NCI-H146 treated with DMSO at 0.1 percent for 48 hours (cell line): Measurements from ENCODE around the gene SMAD2.

Source experiments
- DNase-seq: peaks from one replicate; lab custom pipeline; 2025; ENCODE audit not compliant: unreplicated experiment; lab: John Stamatoyannopoulos, UW

Gene SMAD2

DNA sequence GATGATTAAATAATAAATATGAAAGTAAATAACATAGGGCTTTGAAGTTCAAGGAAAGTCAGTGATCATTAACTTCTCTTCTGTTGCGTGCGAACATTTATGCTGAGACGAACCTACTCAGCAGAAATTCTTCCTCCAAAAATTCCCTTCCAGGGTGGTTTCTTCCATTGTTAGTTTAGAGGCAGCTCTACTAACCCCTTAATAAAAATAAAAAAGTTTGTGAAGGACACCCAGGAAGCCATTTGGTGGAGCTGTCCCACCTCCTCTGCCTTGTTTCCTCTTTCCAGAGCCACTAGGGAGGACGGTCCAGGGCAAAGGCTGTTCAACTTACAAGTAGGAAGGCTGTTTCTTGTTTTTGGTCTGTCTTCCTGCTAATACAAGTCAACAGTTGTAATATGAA lies 2.1 kb upstream of the SMAD2 start:
- DNase-seq, result peak; percentile 25

GRCh38 chr18:47932190-47932589 lies 1.7 kb upstream of the SMAD2 start:
- no peak for DNase-seq

DNA sequence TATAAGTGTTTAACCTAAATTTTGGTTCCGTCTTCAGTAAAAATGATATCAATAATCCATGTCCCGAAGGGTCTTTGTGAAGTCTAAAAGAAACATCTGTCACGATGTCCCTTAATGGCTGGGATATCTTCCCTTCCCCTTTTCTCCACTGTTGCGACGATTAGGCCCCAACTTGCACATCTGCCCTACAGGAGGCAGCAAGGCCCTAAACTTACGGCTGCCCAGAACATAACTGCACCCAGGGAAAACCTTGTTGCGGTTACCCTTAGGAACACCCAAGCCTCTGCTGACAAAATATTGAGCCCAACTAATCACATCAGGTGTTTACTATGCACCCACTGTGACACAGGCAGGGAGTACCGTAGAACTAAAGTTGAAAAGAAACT lies 1.3 kb upstream of the SMAD2 start:
- DNase-seq, result peak; percentile 95

GRCh38 chr18:47930931-47931717 lies 665 bp upstream of the SMAD2 start:
- DNase-seq, result peak; percentile 97

- DNase-seq, result peak; percentile 58
Observed at GRCh38 chr18:47929681-47930198, 719 bp downstream of the SMAD2 start.

DNA sequence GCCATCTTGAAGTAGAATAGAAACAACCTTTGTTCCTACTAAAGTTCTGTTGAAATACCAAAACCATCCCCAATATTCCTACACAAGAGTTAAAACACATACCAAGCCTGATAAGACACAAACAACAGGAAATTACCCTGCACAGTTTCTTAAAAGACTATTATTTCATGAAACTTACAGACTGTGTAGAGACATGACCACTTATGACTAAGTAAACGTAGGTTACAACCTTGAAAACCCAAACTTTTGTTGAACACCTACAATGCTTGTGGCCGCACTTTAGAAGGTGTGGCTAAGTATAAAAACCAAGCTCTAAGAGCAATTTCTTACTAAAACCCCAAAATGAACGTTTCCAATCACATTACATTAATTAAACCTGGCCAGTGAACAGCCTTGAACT lies 2.0 kb downstream of the SMAD2 start:
- no peak for DNase-seq

DNA sequence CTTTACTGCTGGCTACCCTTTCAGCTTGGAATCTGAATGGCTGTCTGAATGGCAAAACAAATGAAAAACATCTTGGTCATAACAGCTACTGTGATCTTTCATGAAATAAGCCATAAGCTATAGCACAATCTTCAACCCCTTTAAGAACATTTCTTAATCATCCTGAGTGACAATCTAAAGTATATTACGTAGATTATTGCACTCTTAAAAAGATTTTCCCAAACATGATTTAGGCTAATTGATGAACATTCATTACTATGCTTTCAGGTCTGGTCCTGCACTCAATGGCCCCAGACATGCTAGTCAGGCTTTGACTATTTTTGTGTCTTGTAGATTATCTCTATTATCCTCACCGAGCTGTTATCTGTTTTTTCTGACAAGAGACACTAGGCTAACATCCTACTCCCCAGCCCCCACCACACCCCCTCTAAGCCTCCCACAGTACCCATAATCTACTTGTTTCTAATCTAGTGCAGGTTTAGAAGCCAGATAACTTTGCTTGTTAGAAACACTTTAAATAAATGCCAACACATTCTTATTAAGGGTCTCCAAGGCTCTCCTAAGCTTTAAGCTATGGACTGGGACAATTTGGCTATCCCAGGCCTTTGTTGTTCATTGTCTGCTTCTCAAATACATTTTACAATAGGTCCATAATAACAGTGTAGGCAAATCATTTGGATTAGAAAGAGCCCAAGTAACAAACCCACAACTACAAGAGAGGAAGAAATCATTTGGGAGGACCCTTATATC lies 4.2 kb downstream of the SMAD2 start:
- no peak for DNase-seq

DNA sequence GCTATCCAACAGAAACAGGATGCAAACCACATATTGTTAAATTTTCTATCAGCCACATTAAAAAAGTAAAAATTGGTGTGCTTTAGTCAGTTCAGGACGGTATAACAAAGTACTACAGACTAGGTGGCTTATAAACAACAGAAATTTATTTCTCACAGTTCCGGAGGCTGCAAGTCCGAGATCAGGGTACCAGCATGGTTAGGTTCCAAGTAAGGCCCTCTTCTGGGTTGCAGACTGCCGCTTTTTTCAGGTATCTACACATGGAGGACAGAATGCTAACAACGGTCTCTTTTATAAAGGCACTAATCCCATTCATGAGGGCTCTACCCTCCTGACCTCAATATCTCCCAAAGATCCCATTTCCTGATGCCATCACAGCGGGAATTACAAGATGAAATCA lies 10.5 kb downstream of the SMAD2 start:
- no peak for DNase-seq

- no peak for DNase-seq
Observed at GRCh38 chr18:47917923-47918610, 12.4 kb downstream of the SMAD2 start.

GRCh38 chr18:47915930-47916329 lies 14.5 kb downstream of the SMAD2 start:
- DNase-seq, result no peak

DNA sequence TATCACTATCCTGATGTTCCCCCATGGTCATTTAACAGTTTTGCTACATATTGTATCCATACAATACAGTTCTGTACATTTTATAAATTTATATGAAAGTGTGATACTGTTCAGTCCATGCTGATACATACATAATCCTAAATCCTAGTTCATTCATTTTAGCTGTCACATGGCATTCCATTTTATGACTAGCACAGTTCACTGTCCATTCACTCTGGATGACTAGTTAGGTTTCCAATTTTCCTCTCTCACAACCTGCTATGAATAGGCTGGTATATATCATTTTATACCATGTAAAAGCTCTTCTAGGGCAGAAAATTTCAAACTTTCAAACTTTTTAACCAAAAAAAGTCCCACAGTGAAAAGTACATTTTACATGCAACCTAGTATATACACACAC lies 15.2 kb downstream of the SMAD2 start:
- no peak for DNase-seq

- no peak for DNase-seq
Observed at GRCh38 chr18:47912794-47913585, 17.5 kb downstream of the SMAD2 start.

DNA sequence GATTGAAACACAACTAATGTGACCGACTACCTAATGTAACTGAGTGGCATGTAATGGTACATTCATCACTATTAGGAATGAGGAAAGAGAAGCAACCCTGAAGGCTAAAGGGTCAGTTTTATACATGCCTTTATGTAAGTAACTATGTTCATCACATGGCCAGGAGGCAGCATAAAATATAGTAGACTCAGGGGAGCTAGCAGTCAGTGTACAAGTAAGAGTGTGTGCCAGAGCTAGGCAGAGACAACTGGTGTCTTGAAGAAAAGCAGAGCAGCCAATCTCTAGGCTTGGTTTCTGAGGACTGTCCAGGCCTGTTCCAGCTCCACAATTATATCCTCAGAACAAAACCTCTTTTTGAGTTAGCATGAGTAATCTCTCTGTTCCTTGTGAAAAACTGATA lies 18.1 kb downstream of the SMAD2 start:
- DNase-seq, result no peak

GRCh38 chr18:47911877-47912276 lies 18.6 kb downstream of the SMAD2 start:
- DNase-seq, result no peak

DNA sequence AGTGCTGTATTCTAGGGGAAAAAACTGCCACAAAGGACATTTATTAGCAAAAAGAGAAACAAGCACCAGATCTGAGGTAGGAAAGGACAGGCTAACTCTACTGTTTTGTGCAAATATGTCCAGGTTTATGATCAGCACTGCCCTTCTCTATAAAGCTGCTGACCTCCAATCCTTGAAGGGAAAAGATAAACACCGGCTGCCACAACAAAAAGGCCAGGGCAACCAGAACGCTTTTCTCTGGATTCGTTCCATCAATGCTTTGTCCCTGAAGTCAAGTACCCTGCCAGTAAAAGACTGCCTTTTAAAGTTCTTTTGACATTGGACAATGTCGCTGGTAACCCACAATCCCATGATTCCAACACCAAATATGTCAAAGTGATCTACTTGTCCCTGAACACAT lies 21.0 kb downstream of the SMAD2 start:
- DNase-seq, result no peak

GRCh38 chr18:47908592-47908991 lies 21.9 kb downstream of the SMAD2 start:
- DNase-seq, result no peak

DNA sequence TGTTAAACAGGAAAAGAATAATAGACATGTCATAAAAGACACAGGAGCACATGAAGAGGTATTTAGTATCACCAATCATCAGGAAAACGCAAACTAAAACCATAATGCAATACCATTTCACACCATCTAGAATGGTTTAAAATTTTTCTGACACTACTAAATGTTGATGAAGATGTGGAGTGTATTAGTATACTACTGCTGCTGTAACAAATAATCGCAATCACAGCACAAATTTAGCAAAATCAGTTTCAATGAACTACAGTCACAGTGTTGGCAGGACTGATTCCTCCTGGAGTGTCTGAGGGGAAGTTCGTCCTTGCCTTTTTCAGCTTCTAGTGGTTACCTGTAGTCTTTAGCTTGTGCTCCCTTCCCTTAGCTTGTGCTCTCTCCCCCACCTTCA lies 24.1 kb downstream of the SMAD2 start:
- DNase-seq, result no peak

DNA sequence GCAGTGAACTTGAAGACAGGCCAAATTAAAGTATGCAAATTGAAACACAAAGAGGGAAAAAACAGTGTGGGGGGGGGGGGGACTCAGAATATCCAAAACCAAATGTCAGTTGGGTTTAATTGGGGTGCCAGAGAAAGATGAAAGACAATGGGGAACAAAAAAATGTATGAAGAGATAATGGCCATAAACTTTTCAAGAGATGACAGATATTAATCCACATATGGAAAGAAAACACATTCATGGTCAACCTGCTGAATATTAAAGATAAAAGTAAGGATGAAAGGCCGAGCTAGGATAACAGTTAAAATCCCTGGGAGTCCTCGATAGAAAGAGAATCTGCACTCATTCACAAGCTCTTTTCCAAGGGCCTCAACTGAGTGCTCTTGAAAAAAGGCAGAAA lies 26.6 kb downstream of the SMAD2 start:
- no peak for DNase-seq

DNA sequence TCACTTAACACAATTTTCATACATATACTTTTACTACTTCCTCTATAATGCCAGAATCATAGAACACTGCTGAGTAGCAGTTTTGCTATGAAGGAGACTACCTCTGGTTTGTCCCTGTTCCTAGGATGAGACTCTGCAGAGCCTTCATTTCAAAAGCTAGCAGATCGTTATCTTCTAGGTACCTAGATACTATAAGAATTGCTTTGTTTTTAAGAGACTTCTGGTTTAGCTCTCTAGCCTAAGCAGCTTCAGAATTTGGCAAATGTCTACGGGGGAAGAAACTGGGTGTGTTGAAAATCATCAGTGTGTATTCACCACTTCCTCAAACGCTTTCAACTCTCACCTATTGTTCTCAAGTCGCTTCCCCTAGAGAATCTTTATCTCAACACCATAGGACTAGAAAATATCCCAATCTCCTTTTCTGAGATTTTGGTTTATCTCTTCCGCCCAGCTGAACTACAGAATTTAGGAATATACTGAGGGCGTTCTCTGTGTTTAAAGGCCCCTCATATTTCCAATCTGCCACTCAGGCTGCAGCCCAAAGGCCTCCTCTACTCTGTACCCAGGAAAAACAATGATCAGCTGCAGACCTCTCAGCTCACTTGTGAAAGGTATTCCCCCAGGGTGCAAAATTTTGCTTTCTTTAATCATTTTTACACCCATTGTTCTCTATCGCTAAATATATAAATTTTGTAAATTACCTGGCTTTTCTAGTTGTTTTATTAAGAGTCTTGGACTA lies 28.7 kb downstream of the SMAD2 start:
- no peak for DNase-seq

- peak; percentile 92 for DNase-seq
Observed at GRCh38 chr18:47899107-47899840, 31.2 kb downstream of the SMAD2 start.
